Neural cell (in vitro differentiated cells): ENCODE data around the gene ZNF562.
"Not testable (repeated sequence)": the region's sequence is repeated elsewhere in the genome, so short reads cannot be mapped to it uniquely, and the experiment has no call there.

ENCODE experiments used
- CTCF ChIP-seq: fragments of 450-650 bp; IDR thresholded peaks from 2 replicates; pipeline ENCODE4 v1.5.1; 2014; ENCODE audit warnings: antibody characterized with exemption, mild to moderate bottlenecking, moderate library complexity; ENCODE audit not compliant: poor library complexity, severe bottlenecking
- EP300 ChIP-seq: fragments of 450-650 bp; conservative IDR thresholded peaks from 2 replicates; pipeline ENCODE4 v1.6.1; 2014; ENCODE audit warnings: antibody characterized with exemption, mild to moderate bottlenecking, moderate library complexity; ENCODE audit not compliant: poor library complexity, severe bottlenecking
- EZH2 ChIP-seq: fragments of 200-600, 300-800 bp; shearing (Covaris generic), sonication (generic); IDR thresholded peaks from 2 replicates; pipeline ENCODE4 v1.6.1; 2014; ENCODE audit warnings: antibody characterized with exemption, low read length, borderline replicate concordance, mild to moderate bottlenecking; ENCODE audit not compliant: insufficient read depth, poor library complexity, severe bottlenecking
- POLR2AphosphoS5 ChIP-seq: IDR thresholded peaks from 2 replicates; pipeline ENCODE4 v1.6.1; 2012
- SMC3 ChIP-seq: fragments of 450-650 bp; conservative IDR thresholded peaks from 2 replicates; pipeline ENCODE4 v1.6.1; 2014; ENCODE audit warnings: antibody characterized with exemption, mild to moderate bottlenecking, moderate library complexity; ENCODE audit not compliant: poor library complexity
- TAF1 ChIP-seq: IDR thresholded peaks from 2 replicates; pipeline ENCODE4 v1.6.1; 2012; ENCODE audit warnings: low read depth

- TF ChIP-seq CTCF, TAF1, SMC3, EZH2, EP300, POLR2AphosphoS5: not testable (repeated sequence)
Observed at GRCh38 chr19:9651464-9651863, 23.4 kb downstream of the ZNF562 start.
